Liver (tissue), 3 donors: Measurements from ENCODE around the gene ABT1.

Experiments used
- ATF3 ChIP-seq: IDR thresholded peaks from 2 replicates; pipeline ENCODE4 v1.6.1; 2016; ENCODE audit warnings: antibody characterized with exemption
- FOXA1 ChIP-seq: IDR thresholded peaks from 2 replicates; pipeline ENCODE4 v1.6.1; 2016; ENCODE audit warnings: antibody characterized with exemption
- GABPA ChIP-seq, 2 donors: IDR thresholded peaks in 1 of 2; conservative IDR thresholded peaks in 1 of 2; 2 replicates each; pipeline ENCODE4 v1.6.1; 2016; ENCODE audit warnings: antibody characterized with exemption in 2 of 2, mild to moderate bottlenecking in 1 of 2, moderate library complexity in 1 of 2
- JUND ChIP-seq, 2 donors: IDR thresholded peaks; 2 replicates each; pipeline ENCODE4 v1.6.1; 2016; ENCODE audit warnings: antibody characterized with exemption in 2 of 2
- RAD21 ChIP-seq, 2 donors: IDR thresholded peaks; 2 replicates each; pipeline ENCODE4 v1.6.1; 2016; ENCODE audit warnings: antibody characterized with exemption in 2 of 2, mild to moderate bottlenecking in 2 of 2
- RXRA ChIP-seq, 2 donors: IDR thresholded peaks; 2 replicates each; pipeline ENCODE4 v1.6.1; 2017 to 2018; ENCODE audit warnings: antibody characterized with exemption in 2 of 2, mild to moderate bottlenecking in 1 of 2
- SP1 ChIP-seq: IDR thresholded peaks from 2 replicates; pipeline ENCODE4 v1.6.1; 2018; ENCODE audit warnings: antibody characterized with exemption, mild to moderate bottlenecking
- TAF1 ChIP-seq: conservative IDR thresholded peaks from 2 replicates; pipeline ENCODE4 v1.6.1; 2016; ENCODE audit warnings: antibody characterized with exemption, mild to moderate bottlenecking
- YY1 ChIP-seq: IDR thresholded peaks from 2 replicates; pipeline ENCODE4 v1.6.1; 2016; ENCODE audit warnings: antibody characterized with exemption, mild to moderate bottlenecking
- TF ChIP-seq, protein P1 (sequence below): fragments of 150-350 bp; IDR thresholded peaks from 2 replicates; pipeline ENCODE4 v1.5.1; 2017; ENCODE audit warnings: improper control_type of control experiment, low read depth, low read length; ENCODE audit not compliant: missing input control
- TF ChIP-seq, protein P2 (sequence below): IDR thresholded peaks from 2 replicates; pipeline ENCODE4 v1.6.1; 2016; ENCODE audit warnings: antibody characterized with exemption
- donor health status: healthy.
- donor health status: healthy.

GRCh38 chr6:26623339-26623859 lies 26.6 kb downstream of the ABT1 start:
- TF ChIP-seq, protein P1, sequence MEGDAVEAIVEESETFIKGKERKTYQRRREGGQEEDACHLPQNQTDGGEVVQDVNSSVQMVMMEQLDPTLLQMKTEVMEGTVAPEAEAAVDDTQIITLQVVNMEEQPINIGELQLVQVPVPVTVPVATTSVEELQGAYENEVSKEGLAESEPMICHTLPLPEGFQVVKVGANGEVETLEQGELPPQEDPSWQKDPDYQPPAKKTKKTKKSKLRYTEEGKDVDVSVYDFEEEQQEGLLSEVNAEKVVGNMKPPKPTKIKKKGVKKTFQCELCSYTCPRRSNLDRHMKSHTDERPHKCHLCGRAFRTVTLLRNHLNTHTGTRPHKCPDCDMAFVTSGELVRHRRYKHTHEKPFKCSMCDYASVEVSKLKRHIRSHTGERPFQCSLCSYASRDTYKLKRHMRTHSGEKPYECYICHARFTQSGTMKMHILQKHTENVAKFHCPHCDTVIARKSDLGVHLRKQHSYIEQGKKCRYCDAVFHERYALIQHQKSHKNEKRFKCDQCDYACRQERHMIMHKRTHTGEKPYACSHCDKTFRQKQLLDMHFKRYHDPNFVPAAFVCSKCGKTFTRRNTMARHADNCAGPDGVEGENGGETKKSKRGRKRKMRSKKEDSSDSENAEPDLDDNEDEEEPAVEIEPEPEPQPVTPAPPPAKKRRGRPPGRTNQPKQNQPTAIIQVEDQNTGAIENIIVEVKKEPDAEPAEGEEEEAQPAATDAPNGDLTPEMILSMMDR, result no peak
- TF ChIP-seq RAD21 (IDR thresholded peaks at IDR 0.05) (no peak), FOXA1 (no peak), ATF3 (no peak), YY1 (no peak), JUND (IDR thresholded peaks at IDR 0.05) (no peak), GABPA (IDR thresholded peaks at IDR 0.05 in 1 of 2, conservative IDR thresholded peaks at IDR 0.05 in 1 of 2) (no peak), SP1 (no peak), RXRA (IDR thresholded peaks at IDR 0.05) (no peak), TAF1 (no peak)
- TF ChIP-seq, protein P2, sequence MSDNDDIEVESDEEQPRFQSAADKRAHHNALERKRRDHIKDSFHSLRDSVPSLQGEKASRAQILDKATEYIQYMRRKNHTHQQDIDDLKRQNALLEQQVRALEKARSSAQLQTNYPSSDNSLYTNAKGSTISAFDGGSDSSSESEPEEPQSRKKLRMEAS, result no peak
